Measurements from ENCODE around the gene IL20.

DNA sequence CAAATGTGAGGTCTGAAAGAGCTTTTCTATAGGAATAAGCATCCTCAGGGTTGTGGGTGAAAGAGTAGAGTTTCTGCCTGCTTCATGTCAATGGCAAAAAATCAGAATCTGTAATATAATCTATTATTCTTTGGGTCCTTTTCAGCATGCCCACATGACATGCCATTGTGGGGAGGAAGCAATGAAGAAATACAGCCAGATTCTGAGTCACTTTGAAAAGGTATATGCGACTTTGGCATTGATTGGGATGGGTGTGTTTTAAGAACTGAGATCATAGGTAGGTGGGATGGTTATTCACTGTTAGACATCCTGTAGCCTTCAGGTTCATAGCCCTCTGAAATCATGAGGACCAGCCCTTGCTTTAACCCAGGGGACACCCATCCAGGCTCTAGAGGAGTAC, 1.8 kb downstream of the IL20 start:
- TF ChIP-seq TCF12 (IDR thresholded peaks at IDR 0.05; ENCODE audit: low read depth, low read length): no peak
- TF ChIP-seq NRF1 (IDR thresholded peaks at IDR 0.05; ENCODE audit: low read depth, low read length): no peak
- TF ChIP-seq ZNF274 (IDR thresholded peaks at IDR 0.05; ENCODE audit: borderline replicate concordance, extremely low read depth, low read length): no peak
- TF ChIP-seq EZH2 (IDR thresholded peaks at IDR 0.05; ENCODE audit: low read depth, low read length, severe bottlenecking): no peak
- no peak for TF ChIP-seq SRF (IDR thresholded peaks at IDR 0.05; ENCODE audit: low read depth, low read length)
- TF ChIP-seq POLR2A (IDR thresholded peaks at IDR 0.05; ENCODE audit: control extremely low read depth in 1 of 2, low read depth in 2 of 2, low read length in 2 of 2): no peak
- TF ChIP-seq, protein P1, sequence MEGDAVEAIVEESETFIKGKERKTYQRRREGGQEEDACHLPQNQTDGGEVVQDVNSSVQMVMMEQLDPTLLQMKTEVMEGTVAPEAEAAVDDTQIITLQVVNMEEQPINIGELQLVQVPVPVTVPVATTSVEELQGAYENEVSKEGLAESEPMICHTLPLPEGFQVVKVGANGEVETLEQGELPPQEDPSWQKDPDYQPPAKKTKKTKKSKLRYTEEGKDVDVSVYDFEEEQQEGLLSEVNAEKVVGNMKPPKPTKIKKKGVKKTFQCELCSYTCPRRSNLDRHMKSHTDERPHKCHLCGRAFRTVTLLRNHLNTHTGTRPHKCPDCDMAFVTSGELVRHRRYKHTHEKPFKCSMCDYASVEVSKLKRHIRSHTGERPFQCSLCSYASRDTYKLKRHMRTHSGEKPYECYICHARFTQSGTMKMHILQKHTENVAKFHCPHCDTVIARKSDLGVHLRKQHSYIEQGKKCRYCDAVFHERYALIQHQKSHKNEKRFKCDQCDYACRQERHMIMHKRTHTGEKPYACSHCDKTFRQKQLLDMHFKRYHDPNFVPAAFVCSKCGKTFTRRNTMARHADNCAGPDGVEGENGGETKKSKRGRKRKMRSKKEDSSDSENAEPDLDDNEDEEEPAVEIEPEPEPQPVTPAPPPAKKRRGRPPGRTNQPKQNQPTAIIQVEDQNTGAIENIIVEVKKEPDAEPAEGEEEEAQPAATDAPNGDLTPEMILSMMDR (IDR thresholded peaks at IDR 0.05; ENCODE audit: control extremely low read depth in 1 of 3, insufficient read depth in 1 of 3, low read depth in 1 of 3, low read length in 3 of 3): no peak
- TF ChIP-seq, protein P2, sequence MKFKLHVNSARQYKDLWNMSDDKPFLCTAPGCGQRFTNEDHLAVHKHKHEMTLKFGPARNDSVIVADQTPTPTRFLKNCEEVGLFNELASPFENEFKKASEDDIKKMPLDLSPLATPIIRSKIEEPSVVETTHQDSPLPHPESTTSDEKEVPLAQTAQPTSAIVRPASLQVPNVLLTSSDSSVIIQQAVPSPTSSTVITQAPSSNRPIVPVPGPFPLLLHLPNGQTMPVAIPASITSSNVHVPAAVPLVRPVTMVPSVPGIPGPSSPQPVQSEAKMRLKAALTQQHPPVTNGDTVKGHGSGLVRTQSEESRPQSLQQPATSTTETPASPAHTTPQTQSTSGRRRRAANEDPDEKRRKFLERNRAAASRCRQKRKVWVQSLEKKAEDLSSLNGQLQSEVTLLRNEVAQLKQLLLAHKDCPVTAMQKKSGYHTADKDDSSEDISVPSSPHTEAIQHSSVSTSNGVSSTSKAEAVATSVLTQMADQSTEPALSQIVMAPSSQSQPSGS (IDR thresholded peaks at IDR 0.05; ENCODE audit: low read length): no peak
- no peak for TF ChIP-seq EGR1 (IDR thresholded peaks at IDR 0.05; ENCODE audit: borderline replicate concordance, low read depth, low read length)
- TF ChIP-seq RFX5 (IDR thresholded peaks at IDR 0.05; ENCODE audit: borderline replicate concordance, low read depth, low read length): no peak
- no peak for TF ChIP-seq CHD2 (IDR thresholded peaks at IDR 0.05; ENCODE audit: low read length)
- TF ChIP-seq ASH2L (IDR thresholded peaks at IDR 0.05; ENCODE audit: low read length): no peak
- TF ChIP-seq HDAC6 (IDR thresholded peaks at IDR 0.05; ENCODE audit: low read depth, low read length): no peak

All from H1 (cell line).